ENCODE measurements around the gene TGFBR2.

Gene TGFBR2

DNA sequence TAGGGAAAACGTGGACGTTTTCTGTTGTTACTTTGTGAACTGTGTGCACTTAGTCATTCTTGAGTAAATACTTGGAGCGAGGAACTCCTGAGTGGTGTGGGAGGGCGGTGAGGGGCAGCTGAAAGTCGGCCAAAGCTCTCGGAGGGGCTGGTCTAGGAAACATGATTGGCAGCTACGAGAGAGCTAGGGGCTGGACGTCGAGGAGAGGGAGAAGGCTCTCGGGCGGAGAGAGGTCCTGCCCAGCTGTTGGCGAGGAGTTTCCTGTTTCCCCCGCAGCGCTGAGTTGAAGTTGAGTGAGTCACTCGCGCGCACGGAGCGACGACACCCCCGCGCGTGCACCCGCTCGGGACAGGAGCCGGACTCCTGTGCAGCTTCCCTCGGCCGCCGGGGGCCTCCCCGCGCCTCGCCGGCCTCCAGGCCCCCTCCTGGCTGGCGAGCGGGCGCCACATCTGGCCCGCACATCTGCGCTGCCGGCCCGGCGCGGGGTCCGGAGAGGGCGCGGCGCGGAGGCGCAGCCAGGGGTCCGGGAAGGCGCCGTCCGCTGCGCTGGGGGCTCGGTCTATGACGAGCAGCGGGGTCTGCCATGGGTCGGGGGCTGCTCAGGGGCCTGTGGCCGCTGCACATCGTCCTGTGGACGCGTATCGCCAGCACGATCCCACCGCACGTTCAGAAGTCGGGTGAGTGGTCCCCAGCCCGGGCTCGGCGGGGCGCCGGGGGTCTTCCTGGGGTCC, at the start of gene TGFBR2:
TSS of gene TGFBR2 (plus strand) at position 301 of the 731 bp plus-strand sequence. CDS start at position 584, 283 bp downstream.
- DNase-seq = peak; percentile 39

GRCh38 chr3:30557746-30558303, 48.6 kb upstream of the TGFBR2 start:
- DNase-seq = no peak

DNA sequence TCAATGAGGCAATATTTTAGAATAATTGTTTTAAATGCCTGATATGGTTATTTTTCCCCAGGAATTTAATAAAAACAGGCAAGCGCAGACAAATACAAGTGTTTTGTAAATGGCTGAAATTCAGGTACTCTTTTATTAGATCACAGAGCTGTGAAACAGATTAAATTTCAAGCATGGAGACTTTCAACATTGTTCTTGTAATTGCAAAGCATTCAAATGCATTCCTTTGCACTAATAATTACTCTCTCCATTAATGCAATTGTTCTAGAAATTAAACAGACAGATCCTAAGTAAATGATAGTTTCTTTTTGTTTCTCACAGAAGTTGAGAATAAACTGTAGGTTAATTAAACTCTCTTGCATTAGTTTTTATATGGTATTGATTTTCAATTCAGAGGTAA, 42.4 kb upstream of the TGFBR2 start:
- DNase-seq = no peak

- no peak for DNase-seq
These were observed 39.2 kb upstream of the TGFBR2 start for GRCh38 chr3:30567139-30567753.

DNA sequence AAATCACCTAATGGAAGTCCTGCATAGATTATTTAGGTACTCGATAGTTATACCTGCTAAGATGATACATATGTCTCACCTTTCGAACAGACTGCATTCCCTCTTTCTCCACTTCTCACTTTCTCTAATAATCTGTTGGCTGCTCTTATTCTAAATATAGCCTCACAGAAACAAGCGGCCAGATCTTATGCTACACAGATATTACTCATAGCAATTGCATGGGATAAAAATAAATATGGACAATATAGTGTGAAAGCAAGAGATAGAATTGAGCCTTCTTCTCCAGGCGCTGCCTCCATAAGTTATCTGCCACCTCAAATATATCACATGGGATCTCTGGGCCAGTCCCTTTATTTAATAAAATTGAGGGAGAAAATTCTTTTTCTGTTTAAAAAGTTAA, 29.5 kb upstream of the TGFBR2 start:
- no peak for DNase-seq

DNA sequence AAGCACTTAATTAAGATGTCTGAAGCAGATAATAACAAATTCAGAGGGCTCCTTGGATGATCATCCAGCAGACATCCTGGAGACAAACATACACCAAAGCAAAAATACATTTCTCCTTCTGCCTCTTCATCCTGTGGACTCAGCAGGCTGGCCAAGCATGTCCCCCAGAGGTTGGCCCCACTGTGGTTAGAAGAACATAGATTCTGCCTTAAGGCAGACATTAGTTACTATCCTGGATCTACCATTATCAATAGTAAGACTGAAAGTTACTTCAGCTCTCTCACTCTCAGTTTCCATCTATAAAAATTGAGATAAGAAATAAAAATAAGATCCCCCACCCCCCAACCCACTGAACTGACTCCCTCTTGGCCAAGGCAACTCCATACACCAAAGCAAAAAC, 28.6 kb upstream of the TGFBR2 start:
- no peak for DNase-seq

GRCh38 chr3:30578479-30578878, 27.9 kb upstream of the TGFBR2 start:
- no peak for DNase-seq

DNA sequence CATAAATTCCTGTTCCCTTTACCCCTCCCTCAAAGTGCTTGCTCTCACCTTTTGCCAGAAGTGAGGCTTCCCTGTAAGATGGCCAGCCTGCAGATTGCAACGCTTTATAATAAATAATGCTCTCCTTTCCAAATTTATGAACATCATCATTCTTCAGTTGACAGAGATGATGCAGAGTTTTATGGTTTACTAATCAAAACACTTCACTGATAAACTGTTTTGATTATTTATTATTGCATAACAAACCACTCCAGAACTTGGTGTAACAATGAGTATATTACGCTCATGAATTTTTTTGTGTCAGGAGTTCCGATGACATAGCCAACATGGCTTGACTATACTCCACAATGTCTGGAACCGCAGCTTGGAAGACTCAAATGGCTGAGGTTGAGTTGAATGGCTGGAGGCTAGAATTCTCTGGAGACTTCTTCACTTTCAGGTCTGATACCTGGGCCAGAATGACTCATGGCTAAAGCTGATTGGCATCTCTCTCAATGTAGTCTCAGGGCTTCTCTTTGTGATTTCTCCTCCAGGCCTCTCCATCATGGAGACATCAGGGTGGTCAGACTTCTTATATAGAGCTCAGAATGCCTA, 27.3 kb upstream of the TGFBR2 start:
- no peak for DNase-seq

DNA sequence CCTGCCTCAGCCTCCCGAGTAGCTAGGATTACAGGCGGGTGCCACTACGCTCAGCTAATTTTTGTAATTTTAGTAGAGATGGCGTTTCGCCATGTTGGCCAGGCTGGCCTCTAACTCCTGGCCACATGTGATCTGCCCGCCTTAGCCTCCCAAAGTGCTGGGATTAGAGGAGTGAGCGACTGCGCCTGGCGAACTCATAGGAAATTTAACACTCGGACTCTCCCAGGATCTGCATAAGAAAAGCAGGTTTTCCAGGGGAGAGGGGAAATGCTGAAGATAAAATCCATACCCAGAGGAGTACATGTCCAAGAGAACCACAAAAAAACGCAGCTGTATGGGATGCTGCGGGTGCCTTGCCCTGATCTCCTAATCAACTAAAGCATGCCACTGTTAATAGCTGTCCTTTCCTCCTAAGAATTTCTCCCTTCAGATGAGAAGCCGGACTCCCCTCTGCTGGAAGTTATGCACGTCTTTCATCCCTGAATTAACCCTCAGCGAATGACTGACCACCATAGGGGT, 25.3 kb upstream of the TGFBR2 start:
- no peak for DNase-seq

- no peak for DNase-seq
These were observed 24.4 kb upstream of the TGFBR2 start for GRCh38 chr3:30581982-30582381.

DNA sequence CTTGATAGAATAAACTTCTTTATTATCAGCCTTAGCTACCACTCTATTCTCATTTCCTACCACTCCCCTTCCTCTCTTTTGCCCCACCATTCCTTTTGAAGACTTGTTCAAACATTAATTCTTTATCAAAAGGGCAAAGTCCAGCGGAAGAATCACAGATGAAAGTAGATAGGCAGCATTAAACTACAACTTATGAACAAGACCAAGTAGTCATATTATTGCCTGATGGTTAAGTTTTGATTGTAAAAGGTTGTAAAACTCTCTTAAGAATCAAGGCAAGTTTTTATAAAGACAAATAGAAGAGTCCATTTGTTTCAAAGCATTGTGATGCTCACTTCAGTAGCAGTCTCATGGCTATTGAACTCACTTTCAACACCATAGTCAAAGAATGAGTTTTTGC, 22.4 kb upstream of the TGFBR2 start:
- DNase-seq = no peak

DNA sequence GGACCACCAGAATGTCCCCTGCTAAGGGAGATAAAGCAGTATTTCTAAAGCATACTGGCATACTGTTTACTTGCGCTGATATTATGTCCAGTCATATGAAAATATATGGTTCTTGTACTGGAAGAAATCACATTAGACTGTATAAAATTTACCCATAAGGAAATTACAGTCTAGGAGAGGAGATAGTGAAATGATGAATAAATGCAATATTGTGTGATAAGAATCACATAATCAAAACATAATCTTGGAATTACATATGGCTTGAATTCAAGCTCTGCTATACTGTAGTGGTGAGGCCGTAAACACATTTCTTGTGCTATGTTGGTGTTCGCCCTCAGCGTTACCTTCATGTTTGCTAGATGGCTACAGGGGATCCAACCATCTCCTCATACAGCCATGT, 20.7 kb upstream of the TGFBR2 start:
- DNase-seq = no peak

- DNase-seq = no peak
These were observed 20.1 kb upstream of the TGFBR2 start for GRCh38 chr3:30586096-30586805.

- DNase-seq = no peak
These were observed 19.5 kb upstream of the TGFBR2 start for GRCh38 chr3:30586806-30587486.

DNA sequence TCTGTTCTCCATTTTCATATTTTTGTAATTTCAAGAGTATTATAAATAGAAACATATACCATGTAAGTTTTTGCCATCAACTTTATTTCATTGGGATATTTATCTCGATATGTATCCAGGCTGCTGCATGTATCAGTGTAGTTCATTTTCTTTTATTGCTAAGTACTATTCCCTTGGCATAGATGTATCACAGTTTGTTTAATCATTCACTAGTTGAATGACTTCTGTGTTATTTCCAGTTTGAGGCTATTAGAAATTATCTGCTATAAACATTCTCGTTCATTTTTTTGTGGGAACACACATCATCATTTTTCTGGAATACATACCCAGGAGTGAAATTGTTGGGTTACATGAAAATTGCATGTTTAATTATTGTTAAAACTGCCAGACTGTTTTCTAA, 18.5 kb upstream of the TGFBR2 start:
- no peak for DNase-seq

GRCh38 chr3:30596152-30596551, 10.2 kb upstream of the TGFBR2 start:
- no peak for DNase-seq

- DNase-seq = no peak
These were observed 9.2 kb upstream of the TGFBR2 start for GRCh38 chr3:30597131-30597768.

DNA sequence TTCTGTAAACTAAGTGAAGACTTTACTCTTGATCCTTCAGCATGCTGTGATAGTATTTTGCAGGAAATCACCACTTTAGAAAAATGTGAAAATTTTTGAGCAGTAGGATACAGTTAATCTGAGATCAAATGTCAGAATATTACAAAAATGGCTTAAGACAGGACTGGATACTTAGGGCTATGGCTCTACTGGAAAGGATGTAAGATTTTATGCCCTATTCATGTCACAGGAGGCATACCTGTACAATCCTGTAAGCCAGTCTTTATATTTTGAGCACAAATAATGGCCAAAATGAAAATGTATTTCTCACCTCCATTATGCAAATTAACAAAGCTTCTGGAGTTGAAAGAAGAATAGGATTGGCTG, 8.6 kb upstream of the TGFBR2 start:
- DNase-seq = no peak

GRCh38 chr3:30598668-30599545, 7.5 kb upstream of the TGFBR2 start:
- no peak for DNase-seq

GRCh38 chr3:30600572-30600971, 5.8 kb upstream of the TGFBR2 start:
- no peak for DNase-seq

GRCh38 chr3:30602946-30603345, 3.5 kb upstream of the TGFBR2 start:
- DNase-seq = no peak
